Neural cell (in vitro differentiated cells): Measurements from ENCODE around the gene DPM2. TPM values are rescaled to one million over a fixed set of nuclear protein-coding genes. Genes with fewer than 3 reads are reported as not detected.

Experiments
- H2AFZ ChIP-seq: fragments of 200-600, 300-800 bp; sonication (generic), shearing (Covaris generic); 2 replicates; pipeline ENCODE4 v1.6.0; 2014; ENCODE audit warnings: low read depth, mild to moderate bottlenecking, antibody characterized with exemption, low read length, moderate library complexity
- H3F3A ChIP-seq: fragments of 200-600 bp; shearing (Covaris generic); 2 replicates; pipeline ENCODE4 v1.6.1; 2016; ENCODE audit warnings: mild to moderate bottlenecking, moderate library complexity, mixed read lengths, antibody characterized with exemption, low read length; ENCODE audit not compliant: insufficient read depth, poor library complexity, severe bottlenecking
- H3K27ac ChIP-seq: fragments of 200-600, 300-800 bp; sonication (generic), shearing (Covaris generic); 2 replicates; pipeline ENCODE4 v1.5.1; 2014; ENCODE audit warnings: mild to moderate bottlenecking, low read length, moderate library complexity
- H3K27me3 ChIP-seq: fragments of 300-800, 200-600 bp; sonication (generic), shearing (Covaris generic); 2 replicates; pipeline ENCODE4 v1.6.0; 2014; ENCODE audit warnings: mild to moderate bottlenecking, low read depth, low read length, moderate library complexity; ENCODE audit not compliant: insufficient read depth
- H3K36me3 ChIP-seq: fragments of 300-800, 200-600 bp; sonication (generic), shearing (Covaris generic); 2 replicates; pipeline ENCODE4 v1.5.1; 2014; ENCODE audit warnings: mild to moderate bottlenecking, antibody characterized with exemption, low read length, moderate library complexity; ENCODE audit not compliant: insufficient read depth
- H3K4me2 ChIP-seq: fragments of 300-800, 200-600 bp; sonication (generic), shearing (Covaris generic); 2 replicates; pipeline ENCODE4 v1.6.0; 2014; ENCODE audit warnings: mild to moderate bottlenecking, low read length
- H3K4me3 ChIP-seq: fragments of 300-800, 200-600 bp; sonication (generic), shearing (Covaris generic); 2 replicates; pipeline ENCODE4 v1.5.1; 2014; ENCODE audit warnings: mild to moderate bottlenecking, low read length, moderate library complexity
- H3K79me2 ChIP-seq: fragments of 200-600 bp; shearing (Covaris generic); replicated peaks from 2 replicates; pipeline ENCODE4 v1.6.0; 2014; ENCODE audit warnings: mild to moderate bottlenecking, low read length, moderate library complexity; ENCODE audit not compliant: insufficient read depth
- H3K9ac ChIP-seq: fragments of 300-800, 200-600 bp; sonication (generic), shearing (Covaris generic); 2 replicates; pipeline ENCODE4 v1.6.1; 2016; ENCODE audit warnings: mild to moderate bottlenecking, low read length, mixed read lengths
- H3K9me2 ChIP-seq: fragments of 200-600 bp; shearing (Covaris generic); 2 replicates; pipeline ENCODE4 v1.6.1; 2016; ENCODE audit warnings: mild to moderate bottlenecking, low read length, mixed read lengths; ENCODE audit not compliant: insufficient read depth
- H3K9me3 ChIP-seq: fragments of 200-600, 300-800 bp; sonication (generic), shearing (Covaris generic); 2 replicates; pipeline ENCODE4 v1.6.1; 2016; ENCODE audit warnings: mild to moderate bottlenecking, mixed run types, low read length, moderate library complexity, mixed read lengths
- H4K20me1 ChIP-seq: fragments of 200-600 bp; shearing (Covaris generic); 2 replicates; pipeline ENCODE4 v1.6.1; 2016; ENCODE audit warnings: mild to moderate bottlenecking, mixed run types; ENCODE audit not compliant: insufficient read depth
- CTCF ChIP-seq: fragments of 450-650 bp; IDR thresholded peaks from 2 replicates; pipeline ENCODE4 v1.5.1; 2014; ENCODE audit warnings: antibody characterized with exemption, mild to moderate bottlenecking, moderate library complexity; ENCODE audit not compliant: poor library complexity, severe bottlenecking
- EP300 ChIP-seq: fragments of 450-650 bp; conservative IDR thresholded peaks from 2 replicates; pipeline ENCODE4 v1.6.1; 2014; ENCODE audit warnings: antibody characterized with exemption, mild to moderate bottlenecking, moderate library complexity; ENCODE audit not compliant: poor library complexity, severe bottlenecking
- EZH2 ChIP-seq: fragments of 200-600, 300-800 bp; shearing (Covaris generic), sonication (generic); IDR thresholded peaks from 2 replicates; pipeline ENCODE4 v1.6.1; 2014; ENCODE audit warnings: antibody characterized with exemption, low read length, borderline replicate concordance, mild to moderate bottlenecking; ENCODE audit not compliant: insufficient read depth, poor library complexity, severe bottlenecking
- MXI1 ChIP-seq: fragments of 450-650 bp; conservative IDR thresholded peaks from 2 replicates; pipeline ENCODE4 v1.6.1; 2014; ENCODE audit warnings: antibody characterized with exemption, mild to moderate bottlenecking; ENCODE audit not compliant: poor library complexity, severe bottlenecking
- POLR2AphosphoS5 ChIP-seq: IDR thresholded peaks from 2 replicates; pipeline ENCODE4 v1.6.1; 2012
- RAD21 ChIP-seq: fragments of 450-650 bp; conservative IDR thresholded peaks from 2 replicates; pipeline ENCODE4 v1.6.1; 2014; ENCODE audit warnings: antibody characterized with exemption, mild to moderate bottlenecking, moderate library complexity
- REST ChIP-seq: IDR thresholded peaks from 2 replicates; pipeline ENCODE4 v1.6.1; 2012; ENCODE audit warnings: borderline replicate concordance
- SMC3 ChIP-seq: fragments of 450-650 bp; conservative IDR thresholded peaks from 2 replicates; pipeline ENCODE4 v1.6.1; 2014; ENCODE audit warnings: antibody characterized with exemption, mild to moderate bottlenecking, moderate library complexity; ENCODE audit not compliant: poor library complexity
- TAF1 ChIP-seq: IDR thresholded peaks from 2 replicates; pipeline ENCODE4 v1.6.1; 2012; ENCODE audit warnings: low read depth
- polyA plus RNA-seq: library from polyadenylated mRNA; depleted of rRNA; stranded (reverse); fragments of >200 nt; gene quantifications from 2 replicates; pipeline ENCODE4 v1.2.3, GENCODE V29; 2014

DPM2 gene
- polyA plus RNA-seq, 1 donor from 2014 or later = 30.5 TPM

GRCh38 chr9:127930231-127931091 is 7.2 kb downstream of the DPM2 start, which contains the start of gene PIP5KL1:
TSS of gene PIP5KL1 (minus strand) at chr9:127930777. CDS start at chr9:127930752, 25 bp downstream.
- no peaks in the 10 kb centered on the region for H3K9me3 ChIP-seq
- peak within 1 kb of the TSS; percentile 61 for H3K4me2 ChIP-seq
- H3K27me3 ChIP-seq = peaks cover 40% of the 10 kb centered on the region
- H3K27ac ChIP-seq = no peak within 1 kb of the TSS
- TF ChIP-seq MXI1 (peak; percentile 59), POLR2AphosphoS5 (peak; percentile 37), TAF1 (peak; percentile 49), EZH2 (no peak), CTCF (peak; percentile 43), RAD21 (no peak), SMC3 (no peak), EP300 (no peak), REST (peak; percentile 16)
- no peaks in the 10 kb centered on the region for H3F3A ChIP-seq
- H3K4me3 ChIP-seq = peak within 1 kb of the TSS; percentile 79
- no peaks in the 10 kb centered on the region for H3K9me2 ChIP-seq
- peak within 1 kb of the TSS; percentile 37 for H2AFZ ChIP-seq
- no peaks in the 10 kb centered on the region for H3K36me3 ChIP-seq
- H3K9ac ChIP-seq = peak within 1 kb of the TSS; percentile 73
- H4K20me1 ChIP-seq = no peaks in the 10 kb centered on the region
- no peaks in the 10 kb centered on the region for H3K79me2 ChIP-seq

GRCh38 chr9:127929625-127929979 is 8.1 kb downstream of the DPM2 start:
- H3K9me2 ChIP-seq = no peaks in the 10 kb centered on the region
- H3K27me3 ChIP-seq = peaks cover 48% of the 10 kb centered on the region
- no peak overlapping the region for H3K27ac ChIP-seq
- no peak overlapping the region for H3K4me2 ChIP-seq
- H2AFZ ChIP-seq = no peak overlapping the region
- no peaks in the 10 kb centered on the region for H3K36me3 ChIP-seq
- no peaks in the 10 kb centered on the region for H3K9me3 ChIP-seq
- no peak for TF ChIP-seq REST
- no peak for TF ChIP-seq CTCF
- no peak for TF ChIP-seq POLR2AphosphoS5
- no peak for TF ChIP-seq TAF1
- no peak for TF ChIP-seq SMC3
- TF ChIP-seq MXI1 = no peak
- TF ChIP-seq EP300 = no peak
- TF ChIP-seq EZH2 = no peak
- no peak for TF ChIP-seq RAD21
- H3K9ac ChIP-seq = no peak overlapping the region
- no peaks in the 10 kb centered on the region for H3F3A ChIP-seq
- H3K79me2 ChIP-seq = no peaks in the 10 kb centered on the region
- peak overlapping the region; percentile 79 for H3K4me3 ChIP-seq
- H4K20me1 ChIP-seq = no peaks in the 10 kb centered on the region
